ENCODE measurements around the gene SV2B.

Gene SV2B

GRCh38 chr15:91099995-91100813, at the start of gene SV2B:
Gene SV2B, plus strand, starts transcription at chr15:91100257. Its CDS starts 126,007 bp downstream, at chr15:91226264.
- TF ChIP-seq, protein P1, sequence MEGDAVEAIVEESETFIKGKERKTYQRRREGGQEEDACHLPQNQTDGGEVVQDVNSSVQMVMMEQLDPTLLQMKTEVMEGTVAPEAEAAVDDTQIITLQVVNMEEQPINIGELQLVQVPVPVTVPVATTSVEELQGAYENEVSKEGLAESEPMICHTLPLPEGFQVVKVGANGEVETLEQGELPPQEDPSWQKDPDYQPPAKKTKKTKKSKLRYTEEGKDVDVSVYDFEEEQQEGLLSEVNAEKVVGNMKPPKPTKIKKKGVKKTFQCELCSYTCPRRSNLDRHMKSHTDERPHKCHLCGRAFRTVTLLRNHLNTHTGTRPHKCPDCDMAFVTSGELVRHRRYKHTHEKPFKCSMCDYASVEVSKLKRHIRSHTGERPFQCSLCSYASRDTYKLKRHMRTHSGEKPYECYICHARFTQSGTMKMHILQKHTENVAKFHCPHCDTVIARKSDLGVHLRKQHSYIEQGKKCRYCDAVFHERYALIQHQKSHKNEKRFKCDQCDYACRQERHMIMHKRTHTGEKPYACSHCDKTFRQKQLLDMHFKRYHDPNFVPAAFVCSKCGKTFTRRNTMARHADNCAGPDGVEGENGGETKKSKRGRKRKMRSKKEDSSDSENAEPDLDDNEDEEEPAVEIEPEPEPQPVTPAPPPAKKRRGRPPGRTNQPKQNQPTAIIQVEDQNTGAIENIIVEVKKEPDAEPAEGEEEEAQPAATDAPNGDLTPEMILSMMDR (IDR thresholded peaks at IDR 0.05; ENCODE audit: extremely low read depth, missing control alignments): no peak
- DNase-seq (ENCODE audit: low spot score): peak; percentile 73

GRCh38 chr15:91051248-91051647, 48.8 kb upstream of the SV2B start:
- no peak for DNase-seq (ENCODE audit: low spot score)
- TF ChIP-seq, protein P1 (IDR thresholded peaks at IDR 0.05; ENCODE audit: extremely low read depth, missing control alignments): no peak

DNA sequence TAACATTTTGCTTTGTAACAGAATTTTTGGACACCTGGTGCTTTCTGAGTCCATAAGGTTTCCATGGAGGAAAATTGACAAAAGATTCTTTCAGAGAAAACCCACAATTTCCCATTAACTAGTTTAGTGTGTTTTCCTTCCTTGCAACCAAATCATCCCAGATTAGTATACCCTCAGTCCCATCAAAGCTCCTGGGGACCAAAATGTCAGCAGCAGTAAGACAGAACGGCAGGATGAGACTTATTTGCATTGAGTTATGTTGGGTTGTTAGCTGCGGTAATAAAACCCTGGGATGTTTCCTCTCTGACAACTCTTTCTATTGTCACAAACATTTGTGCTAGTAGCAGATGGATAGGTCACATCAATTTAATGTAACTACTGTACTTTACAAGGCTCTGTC, 45.2 kb upstream of the SV2B start:
- TF ChIP-seq, protein P1 (IDR thresholded peaks at IDR 0.05; ENCODE audit: extremely low read depth, missing control alignments): no peak
- DNase-seq (ENCODE audit: low spot score): no peak

GRCh38 chr15:91055548-91056331, 44.3 kb upstream of the SV2B start:
- peak; percentile 71 for DNase-seq (ENCODE audit: low spot score)
- TF ChIP-seq, protein P1 (IDR thresholded peaks at IDR 0.05; ENCODE audit: extremely low read depth, missing control alignments): peak; percentile 72

GRCh38 chr15:91061230-91061629, 38.8 kb upstream of the SV2B start:
- no peak for DNase-seq (ENCODE audit: low spot score)
- TF ChIP-seq, protein P1 (IDR thresholded peaks at IDR 0.05; ENCODE audit: extremely low read depth, missing control alignments): no peak

DNA sequence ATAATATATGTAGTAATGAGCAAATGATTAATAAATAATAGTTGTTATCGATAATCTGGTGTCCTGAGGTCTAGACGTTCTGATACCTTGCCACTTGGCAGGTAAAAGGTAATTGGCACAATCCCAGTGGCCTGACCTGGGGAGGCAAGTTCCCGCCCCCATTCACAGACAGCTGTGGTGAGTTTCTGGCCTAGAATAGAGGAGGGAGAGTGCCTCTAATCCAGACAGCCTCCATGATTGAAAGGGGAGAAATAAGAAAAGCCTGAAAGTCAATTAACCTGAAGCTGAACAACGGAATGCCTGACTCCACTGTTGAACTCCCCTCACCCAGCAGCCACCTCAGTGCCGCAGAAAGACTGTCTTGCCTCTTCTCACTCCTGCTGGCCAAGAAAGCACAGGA, 38.1 kb upstream of the SV2B start:
- TF ChIP-seq, protein P1 (IDR thresholded peaks at IDR 0.05; ENCODE audit: extremely low read depth, missing control alignments): no peak
- DNase-seq (ENCODE audit: low spot score): no peak

GRCh38 chr15:91065505-91065904, 34.6 kb upstream of the SV2B start:
- TF ChIP-seq, protein P1 (IDR thresholded peaks at IDR 0.05; ENCODE audit: extremely low read depth, missing control alignments): no peak
- no peak for DNase-seq (ENCODE audit: low spot score)

Measured in GM20000 (cell line).